H1 (cell line): ENCODE measurements around the gene CDHR2. TPM values are rescaled to one million over a fixed set of nuclear protein-coding genes. Genes with fewer than 3 reads are reported as not detected.

Source experiments
- BRCA1 ChIP-seq: IDR thresholded peaks from 2 replicates; pipeline ENCODE4 v1.6.1; 2012; ENCODE audit warnings: low read depth, low read length, improper control_type of control experiment
- CBX5 ChIP-seq: fragments of 300-800, 300-1000 bp; sonication (generic); IDR thresholded peaks from 2 replicates; pipeline ENCODE4 v1.7.1; 2016; ENCODE audit warnings: antibody characterized with exemption, low read length, low read depth
- CREB1 ChIP-seq: IDR thresholded peaks from 2 replicates; pipeline ENCODE4 v1.6.1; 2012; ENCODE audit warnings: inconsistent platforms
- CTCF ChIP-seq, 3 experiments: IDR thresholded peaks; 1 replicate in 2 of 3; 2 replicates in 1 of 3; pipeline versions ENCODE4 v1.5.1 to v1.6.1; 2011; ENCODE audit warnings: low read length in 3 of 3, mild to moderate bottlenecking in 3 of 3, inconsistent platforms in 2 of 3, low read depth in 1 of 3, moderate library complexity in 1 of 3; ENCODE audit not compliant: insufficient read depth in 1 of 3; ENCODE audit errors: control extremely low read depth in 1 of 3
- FOSL1 ChIP-seq: IDR thresholded peaks from 2 replicates; pipeline ENCODE4 v1.6.1; 2011; ENCODE audit warnings: mild to moderate bottlenecking, low read depth, low read length, moderate library complexity; ENCODE audit not compliant: insufficient read depth
- PHF8 ChIP-seq: fragments of 200-600 bp; sonication (generic); conservative IDR thresholded peaks from 2 replicates; pipeline ENCODE4 v1.7.1; 2012; ENCODE audit warnings: low read depth, mild to moderate bottlenecking, inconsistent platforms, low read length, moderate library complexity
- POU5F1 ChIP-seq: IDR thresholded peaks from 2 replicates; pipeline ENCODE4 v1.6.1; 2011; ENCODE audit warnings: low read depth, mild to moderate bottlenecking, low read length, moderate library complexity
- RFX5 ChIP-seq: IDR thresholded peaks from 2 replicates; pipeline ENCODE4 v1.6.1; 2011; ENCODE audit warnings: low read depth, low read length, improper control_type of control experiment, borderline replicate concordance
- USF2 ChIP-seq: IDR thresholded peaks from 2 replicates; pipeline ENCODE4 v1.6.1; 2011; ENCODE audit warnings: low read length, improper control_type of control experiment
- polyA plus RNA-seq, 7 experiments: library from polyadenylated mRNA; depleted of rRNA in 3 of 7; stranded (reverse) in 5 of 7; unstranded in 2 of 7; fragments of >200 nt in 5 of 7; fragments of 200-250 nt in 2 of 7; gene quantifications; 1 replicate in 5 of 7; 2 replicates in 1 of 7; 4 replicates in 1 of 7; pipeline versions ENCODE4 v1.2.1 to v1.2.3, GENCODE V29; 2011 to 2013; ENCODE audit warnings: missing spikeins in 2 of 7, mixed read lengths in 2 of 7
- total RNA-seq: library from RNA; stranded (reverse); fragmentation: NEBNext Ultra II Directional; extraction: Animal tissue kit (Norgen Biotek cat#: 25700); gene quantifications from 2 replicates; pipeline ENCODE4 v1.2.1, GENCODE V29; 2021

Gene CDHR2
- total and polyA plus RNA-seq, 2 of the 8 experiments (the other 6 are each of a cell fraction or from before 2014, with no cell fraction given), result 0.02 to 0.43 TPM

GRCh38 chr5:176627582-176627981 lies 78.4 kb downstream of the CDHR2 start (continued):
- TF ChIP-seq USF2 (no peak), CBX5 (no peak), PHF8 (no peak), CTCF (IDR thresholded peaks at IDR 0.05; ENCODE audit: control extremely low read depth in 1 of 3, insufficient read depth in 1 of 3, low read depth in 1 of 3, low read length in 3 of 3) (no peak), POU5F1 (no peak), BRCA1 (no peak), CREB1 (no peak), FOSL1 (no peak), RFX5 (no peak)
